HepG2 (cell line): ENCODE measurements around the gene NELFB. TPM values are rescaled to one million over a fixed set of nuclear protein-coding genes. Genes with fewer than 3 reads are reported as not detected.

Experiments
- ARNTL ChIP-seq: sonication (generic); formaldehyde crosslinking; IDR thresholded peaks from 2 replicates; pipeline ENCODE4 v1.4.0; 2020; ENCODE audit warnings: mild to moderate bottlenecking, missing genetic modification reagents
- CBX2 ChIP-seq, 2 experiments: fragments of 200-600 bp in 1 of 2; sonication (generic); formaldehyde crosslinking in 1 of 2; IDR thresholded peaks; 2 replicates each; pipeline versions ENCODE4 v1.7.0 to v1.8.1; 2018 to 2022; ENCODE audit warnings: low read depth in 2 of 2, low read length in 1 of 2, mild to moderate bottlenecking in 1 of 2, missing genetic modification reagents in 1 of 2
- CCAR2 ChIP-seq: fragments of 200-400 bp; formaldehyde crosslinking; optimal IDR thresholded peaks from 2 replicates; pipeline ENCODE3; 2018; ENCODE audit warnings: low read depth, mild to moderate bottlenecking, low read length, moderate library complexity
- CCDC6 ChIP-seq: sonication (generic); formaldehyde crosslinking; IDR thresholded peaks from 2 replicates; pipeline ENCODE4 v1.8.1; 2022; ENCODE audit warnings: mild to moderate bottlenecking, missing genetic modification reagents, moderate library complexity
- CENPBD1 ChIP-seq: sonication (generic); formaldehyde crosslinking; IDR thresholded peaks from 2 replicates; pipeline ENCODE4 v1.8.0; 2022; ENCODE audit warnings: missing genetic modification reagents, low read depth, mild to moderate bottlenecking, borderline replicate concordance
- CHCHD3 ChIP-seq: sonication (generic); formaldehyde crosslinking; IDR thresholded peaks from 2 replicates; pipeline ENCODE4 v1.8.0; 2022; ENCODE audit warnings: mild to moderate bottlenecking, missing genetic modification reagents, moderate library complexity
- FLYWCH1 ChIP-seq: sonication (generic); formaldehyde crosslinking; IDR thresholded peaks from 2 replicates; pipeline ENCODE4 v1.8.1; 2023; ENCODE audit warnings: mild to moderate bottlenecking, missing genetic modification reagents
- HNRNPK ChIP-seq: fragments of 200-400 bp; formaldehyde crosslinking; IDR thresholded peaks from 2 replicates; pipeline ENCODE4 v1.6.1; 2018; ENCODE audit warnings: low read length, low read depth, moderate library complexity, mild to moderate bottlenecking; ENCODE audit not compliant: poor library complexity, severe bottlenecking
- HOXA7 ChIP-seq: sonication (generic); formaldehyde crosslinking; IDR thresholded peaks from 2 replicates; pipeline ENCODE4 v1.8.1; 2022; ENCODE audit warnings: mild to moderate bottlenecking, missing genetic modification reagents, moderate library complexity
- KDM2A ChIP-seq: sonication (generic); formaldehyde crosslinking; IDR thresholded peaks from 2 replicates; pipeline ENCODE4 v1.4.0; 2020; ENCODE audit warnings: low read depth, missing genetic modification reagents, borderline replicate concordance
- MBD4 ChIP-seq: IDR thresholded peaks from 2 replicates; pipeline ENCODE4 v1.6.1; 2012; ENCODE audit warnings: low read length, inconsistent platforms, borderline replicate concordance
- NKX3-1 ChIP-seq: sonication (generic); formaldehyde crosslinking; IDR thresholded peaks from 2 replicates; pipeline ENCODE4 v1.5.0; 2020; ENCODE audit warnings: missing genetic modification reagents
- PHF5A ChIP-seq: IDR thresholded peaks from one replicate; pipeline ENCODE4 v1.6.1; 2018; ENCODE audit warnings: low read depth, missing genetic modification reagents; ENCODE audit not compliant: unreplicated experiment
- RBAK ChIP-seq: sonication (generic); formaldehyde crosslinking; IDR thresholded peaks from 2 replicates; pipeline ENCODE4 v1.5.1; 2020; ENCODE audit warnings: mild to moderate bottlenecking, missing genetic modification reagents
- RFXAP ChIP-seq: sonication (generic); formaldehyde crosslinking; IDR thresholded peaks from 2 replicates; pipeline ENCODE4 v1.4.0; 2020; ENCODE audit warnings: missing genetic modification reagents, borderline replicate concordance
- SP5 ChIP-seq: IDR thresholded peaks from 2 replicates; pipeline ENCODE4 v1.6.1; 2016; ENCODE audit warnings: low read depth, borderline replicate concordance
- TARDBP ChIP-seq: sonication (generic); formaldehyde crosslinking; IDR thresholded peaks from 2 replicates; pipeline ENCODE4 v1.8.0; 2022; ENCODE audit warnings: mild to moderate bottlenecking, missing genetic modification reagents
- TBX3 ChIP-seq: fragments of 450-650 bp; IDR thresholded peaks from 2 replicates; pipeline ENCODE4 v1.6.1; 2017; ENCODE audit warnings: antibody characterized with exemption, mild to moderate bottlenecking, inconsistent platforms, borderline replicate concordance
- ZBTB20 ChIP-seq: sonication (generic); formaldehyde crosslinking; IDR thresholded peaks from 2 replicates; pipeline ENCODE4 v1.8.1; 2023; ENCODE audit warnings: missing genetic modification reagents, low read depth, mild to moderate bottlenecking, borderline replicate concordance
- ZEB1 ChIP-seq: IDR thresholded peaks from 2 replicates; pipeline ENCODE4 v1.6.1; 2012; ENCODE audit warnings: mild to moderate bottlenecking, low read depth, inconsistent platforms; ENCODE audit not compliant: insufficient replicate concordance
- ZNF124 ChIP-seq: sonication (generic); formaldehyde crosslinking; IDR thresholded peaks from 2 replicates; pipeline ENCODE4 v1.4.0; 2020; ENCODE audit warnings: missing genetic modification reagents
- ZNF20 ChIP-seq: sonication (generic); formaldehyde crosslinking; IDR thresholded peaks from 2 replicates; pipeline ENCODE4 v1.4.0; 2020; ENCODE audit warnings: mild to moderate bottlenecking, moderate library complexity, missing genetic modification reagents
- ZNF274 ChIP-seq: sonication (generic); formaldehyde crosslinking; IDR thresholded peaks from 2 replicates; pipeline ENCODE4 v1.5.1; 2020; ENCODE audit warnings: mild to moderate bottlenecking, missing genetic modification reagents
- ZNF496 ChIP-seq: sonication (generic); formaldehyde crosslinking; IDR thresholded peaks from 2 replicates; pipeline ENCODE4 v1.8.1; 2023; ENCODE audit warnings: mild to moderate bottlenecking, moderate library complexity, missing genetic modification reagents; ENCODE audit not compliant: insufficient replicate concordance
- ZNF549 ChIP-seq: sonication (generic); formaldehyde crosslinking; IDR thresholded peaks from 2 replicates; pipeline ENCODE4 v1.5.0; 2020; ENCODE audit warnings: missing genetic modification reagents
- ZNF558 ChIP-seq: sonication (generic); formaldehyde crosslinking; IDR thresholded peaks from 2 replicates; pipeline ENCODE4 v1.9.0; 2022; ENCODE audit warnings: mild to moderate bottlenecking, missing genetic modification reagents, borderline replicate concordance
- ZNF619 ChIP-seq: sonication (generic); formaldehyde crosslinking; IDR thresholded peaks from 2 replicates; pipeline ENCODE4 v1.4.0; 2020; ENCODE audit warnings: mild to moderate bottlenecking, missing genetic modification reagents
- ZNF781 ChIP-seq: sonication (generic); formaldehyde crosslinking; IDR thresholded peaks from 2 replicates; pipeline ENCODE4 v1.5.1; 2020; ENCODE audit warnings: borderline replicate concordance, mild to moderate bottlenecking, missing genetic modification reagents; ENCODE audit errors: not compliant biosample characterization
- ZNF784 ChIP-seq: sonication (generic); formaldehyde crosslinking; IDR thresholded peaks from 2 replicates; pipeline ENCODE4 v1.5.1; 2020; ENCODE audit warnings: missing genetic modification reagents, mild to moderate bottlenecking, borderline replicate concordance
- ZSCAN25 ChIP-seq: sonication (generic); formaldehyde crosslinking; IDR thresholded peaks from 2 replicates; pipeline ENCODE4 v1.8.0; 2022; ENCODE audit warnings: mild to moderate bottlenecking, missing genetic modification reagents
- polyA plus RNA-seq, 8 experiments: library from polyadenylated mRNA; depleted of rRNA in 3 of 8; stranded (reverse) in 7 of 8; unstranded in 1 of 8; fragments of >200 nt; fragmentation: Illumina TruSeq in 4 of 8; extraction: Trizol in 4 of 8; gene quantifications; 2 replicates each; pipeline versions ENCODE4 v1.2.1 to v1.2.3, GENCODE V29; 2011 to 2016; ENCODE audit warnings: low read depth in 4 of 8, missing spikeins in 1 of 8, mixed read lengths in 1 of 8; ENCODE audit not compliant: insufficient read depth in 1 of 8
- total RNA-seq, 5 experiments: library from RNA; depleted of rRNA; stranded (reverse); fragments of >200 nt; fragmentation: Illumina TruSeq; extraction: Trizol; gene quantifications; 2 replicates each; pipeline ENCODE4 v1.2.3, GENCODE V29; 2016; ENCODE audit warnings: low read depth in 1 of 5

Gene NELFB
- total and polyA plus RNA-seq, 2 of the 13 experiments (the other 11 are each of a cell fraction or from before 2014, with no cell fraction given): 26.5 to 45.8 TPM

GRCh38 chr9:137241490-137242268, 13.4 kb upstream of the NELFB start (continued):
- TF ChIP-seq SP5 (CRISPR knock-in tag) (0 out of 2 replicates have a peak, but pooled peaks have one; percentile 4), ZNF558 (CRISPR knock-in tag) (no peak), HNRNPK (no peak), ZNF496 (CRISPR knock-in tag) (no peak), NKX3-1 (no peak), CBX2 (IDR thresholded peaks at IDR 0.05; ENCODE audit: low read depth, low read length) (no peak), CBX2 (CRISPR knock-in tag; IDR thresholded peaks at IDR 0.05; ENCODE audit: low read depth) (no peak), ZNF549 (no peak), CCAR2 (no peak), HOXA7 (CRISPR knock-in tag) (no peak), ZNF781 (no peak), TBX3 (no peak), CHCHD3 (CRISPR knock-in tag) (0 out of 2 replicates have a peak, but pooled peaks have one; percentile 46), ZNF124 (CRISPR knock-in tag) (no peak), PHF5A (no peak), ZBTB20 (CRISPR knock-in tag) (peak; percentile 62; the same call in 1 of the 2 replicates), RFXAP (no peak), ZNF784 (CRISPR knock-in tag) (peak; percentile 34; the same call in 1 of the 2 replicates), CCDC6 (no peak), ZNF619 (CRISPR knock-in tag) (no peak), RBAK (CRISPR knock-in tag) (no peak), KDM2A (CRISPR knock-in tag) (peak; percentile 51; the same call in 1 of the 2 replicates), MBD4 (no peak), TARDBP (CRISPR knock-in tag) (0 out of 2 replicates have a peak, but pooled peaks have one; percentile 44), ARNTL (CRISPR knock-in tag) (no peak), ZEB1 (no peak), ZSCAN25 (peak; percentile 41; the same call in 1 of the 2 replicates), ZNF20 (0 out of 2 replicates have a peak, but pooled peaks have one; percentile 84), CENPBD1 (CRISPR knock-in tag) (no peak), FLYWCH1 (CRISPR knock-in tag) (no peak), ZNF274 (CRISPR knock-in tag) (peak; percentile 84)
